Adipose tissue (tissue), 3 donors: ENCODE measurements around the gene IARS2. TPM values are rescaled to one million over a fixed set of nuclear protein-coding genes. Genes with fewer than 3 reads are reported as not detected.
"Not testable (repeated sequence)": the region's sequence is repeated elsewhere in the genome, so short reads cannot be mapped to it uniquely, and the experiment has no call there.

Experiments used
- H3K27ac ChIP-seq: one replicate; pipeline ENCODE4 v1.5.1; 2013; ENCODE audit warnings: low read depth, low read length
- WGBS, 3 donors: extraction: QIAGEN DNeasy Blood & Tissue Kit; methylation state at CpG; one replicate each; pipeline ENCODE4 v1.1.7; 2013; 5-methylcytosine and 5-hydroxymethylcytosine counted together
- polyA plus RNA-seq, 3 donors: library from polyadenylated mRNA; stranded (reverse); fragments of 200-250 nt; gene quantifications; one replicate each; pipeline ENCODE4 v1.2.3, GENCODE V29; 2013
- donor health status: healthy with polysubstance abuse.
- donor health status: Bipolar disorder and iron deficiency.
- donor health status: healthy.

Gene IARS2
- polyA plus RNA-seq, 3 donors, result 23.3 to 70.9 (median 39.8) TPM

GRCh38 chr1:220156620-220157146, 62.8 kb downstream of the IARS2 start:
- WGBS, 3 donors, result 95 to 97% (median 96%) methylated on average over 4 of the region's 4 CpGs
- H3K27ac ChIP-seq, result no peak overlapping the region

- WGBS, 3 donors, result 53 to 82% (median 60%) methylated on average over 2 of the region's 2 CpGs
- no peak overlapping the region for H3K27ac ChIP-seq
These were observed 63.8 kb downstream of the IARS2 start for GRCh38 chr1:220157738-220158137.

- 90 to 99% (median 98%) methylated on average over 7 of the region's 7 CpGs for WGBS, 3 donors
- not testable (repeated sequence) for H3K27ac ChIP-seq
These were observed 64.6 kb downstream of the IARS2 start for GRCh38 chr1:220158530-220158929.

- no peak overlapping the region for H3K27ac ChIP-seq
- WGBS, 3 donors, result 80 to 96% (median 93%) methylated on average over 3 of the region's 3 CpGs
These were observed 65.1 kb downstream of the IARS2 start for GRCh38 chr1:220159041-220159440.

GRCh38 chr1:220160027-220160426, 66.1 kb downstream of the IARS2 start:
- H3K27ac ChIP-seq, result no peak overlapping the region
- 84 to 100% (median 90%) methylated on average over 1 of the region's 1 CpG for WGBS, 3 donors

GRCh38 chr1:220164116-220164515, 70.2 kb downstream of the IARS2 start:
- H3K27ac ChIP-seq, result no peak overlapping the region
- WGBS, 3 donors, result 86 to 100% (median 97%) methylated on average over 1 of the region's 1 CpG

GRCh38 chr1:220164517-220164916, 70.6 kb downstream of the IARS2 start:
- no peak overlapping the region for H3K27ac ChIP-seq
- WGBS, 3 donors, result 47 to 72% (median 64%) methylated on average over 2 of the region's 2 CpGs

GRCh38 chr1:220166853-220167252, 72.9 kb downstream of the IARS2 start:
- 88 to 98% (median 96%) methylated on average over 4 of the region's 4 CpGs for WGBS, 3 donors
- no peak overlapping the region for H3K27ac ChIP-seq

GRCh38 chr1:220169887-220170286, 76.0 kb downstream of the IARS2 start:
- not testable (repeated sequence) for H3K27ac ChIP-seq
- whole genome bisulfite sequencing, 3 donors, result 96 to 99% (median 98%) methylated on average over 4 of the region's 4 CpGs

- 89 to 94% (median 94%) methylated on average over 1 of the region's 1 CpG for WGBS, 3 donors
- no peak overlapping the region for H3K27ac ChIP-seq
These were observed 77.0 kb downstream of the IARS2 start for GRCh38 chr1:220170836-220171526.

- H3K27ac ChIP-seq, result no peak overlapping the region
- WGBS, 3 donors, result 100% methylated on average over 1 of the region's 1 CpG
These were observed 82.6 kb downstream of the IARS2 start for GRCh38 chr1:220176540-220176939.

- H3K27ac ChIP-seq, result no peak overlapping the region
- WGBS, 3 donors, result 61 to 78% (median 72%) methylated on average over 1 of the region's 1 CpG
These were observed 88.2 kb downstream of the IARS2 start for GRCh38 chr1:220182111-220182510.

GRCh38 chr1:220182656-220183055, 88.7 kb downstream of the IARS2 start:
- 85 to 91% (median 91%) methylated on average over 2 of the region's 2 CpGs for WGBS, 3 donors
- no peak overlapping the region for H3K27ac ChIP-seq

GRCh38 chr1:220184506-220184905, 90.6 kb downstream of the IARS2 start:
- 89 to 95% (median 95%) methylated on average over 1 of the region's 1 CpG for WGBS, 3 donors
- no peak overlapping the region for H3K27ac ChIP-seq

- 82 to 89% (median 86%) methylated on average over 2 of the region's 2 CpGs for WGBS, 3 donors
These were observed 92.8 kb downstream of the IARS2 start for GRCh38 chr1:220186752-220187151.

GRCh38 chr1:220188538-220188937, 94.6 kb downstream of the IARS2 start:
- WGBS, 3 donors, result 85 to 90% (median 90%) methylated on average over 2 of the region's 2 CpGs
- H3K27ac ChIP-seq, result no peak overlapping the region

More at GRCh38 chr1:220186752-220187151, 92.8 kb downstream of the IARS2 start:
- no peak overlapping the region for H3K27ac ChIP-seq

GRCh38 chr1:220189750-220190347, 95.9 kb downstream of the IARS2 start:
- 57 to 100% (median 82%) methylated on average over 1 of the region's 1 CpG for WGBS, 3 donors
- H3K27ac ChIP-seq, result no peak overlapping the region

- no peak overlapping the region for H3K27ac ChIP-seq
These were observed 101.8 kb downstream of the IARS2 start for GRCh38 chr1:220195701-220196100.
